K562 (cell line): Measurements from ENCODE around the gene MAPK13. TPM values are rescaled to one million over a fixed set of nuclear protein-coding genes. Genes with fewer than 3 reads are reported as not detected.

Source experiments
- BRCA1 ChIP-seq, 2 experiments: fragments of 450-650 bp in 1 of 2; sonication (generic) in 1 of 2; formaldehyde crosslinking in 1 of 2; IDR thresholded peaks; 2 replicates each; pipeline versions ENCODE4 v1.5.0 to v1.6.1; 2017 to 2020; ENCODE audit warnings: mild to moderate bottlenecking in 1 of 2, missing genetic modification reagents in 1 of 2
- CHD1 ChIP-seq: fragments of 200-600 bp; sonication (generic); IDR thresholded peaks from one replicate; pipeline ENCODE4 v1.6.1; 2012; ENCODE audit warnings: mild to moderate bottlenecking, moderate library complexity, low read length, inconsistent platforms
- CREBBP ChIP-seq: IDR thresholded peaks from one replicate; pipeline ENCODE4 v1.6.1; 2012; ENCODE audit warnings: low read depth, mild to moderate bottlenecking, control low read depth, inconsistent platforms, low read length
- DDX20 ChIP-seq: fragments of 450-650 bp; IDR thresholded peaks from 2 replicates; pipeline ENCODE4 v1.6.1; 2016; ENCODE audit warnings: missing genetic modification characterization, low read depth, mild to moderate bottlenecking, missing compliant biosample characterization, moderate library complexity
- GATA2 ChIP-seq: sonication (generic); formaldehyde crosslinking; IDR thresholded peaks from 2 replicates; pipeline ENCODE4 v1.4.0; 2020; ENCODE audit warnings: mild to moderate bottlenecking, missing genetic modification reagents
- ILF3 ChIP-seq: fragments of 450-650 bp; IDR thresholded peaks from 2 replicates; pipeline ENCODE4 v1.6.1; 2018; ENCODE audit warnings: antibody characterized with exemption, mild to moderate bottlenecking, moderate library complexity, borderline replicate concordance
- MAX ChIP-seq: sonication (generic); formaldehyde crosslinking; IDR thresholded peaks from 2 replicates; pipeline ENCODE4 v1.9.0; 2022; ENCODE audit warnings: mild to moderate bottlenecking, missing genetic modification reagents
- NFIX ChIP-seq: fragments of 250-450 bp; sonication (Bioruptor Pico); IDR thresholded peaks from 2 replicates; pipeline ENCODE4 v1.4.0; 2020; ENCODE audit warnings: low read depth, mild to moderate bottlenecking, moderate library complexity
- NFXL1 ChIP-seq: fragments of 450-650 bp; formaldehyde crosslinking; IDR thresholded peaks from 2 replicates; pipeline ENCODE4 v1.4.0; 2021; ENCODE audit warnings: mild to moderate bottlenecking
- PPARD ChIP-seq: fragments of 250-450 bp; sonication (Bioruptor Pico); IDR thresholded peaks from 2 replicates; pipeline ENCODE4 v1.8.0; 2022; ENCODE audit warnings: inconsistent platforms, mild to moderate bottlenecking, moderate library complexity
- RCOR1 ChIP-seq, 2 experiments: IDR thresholded peaks; 2 replicates each; pipeline ENCODE4 v1.6.1; 2012; ENCODE audit warnings: low read depth in 2 of 2, low read length in 2 of 2, borderline replicate concordance in 1 of 2, improper control_type of control experiment in 1 of 2
- SNAPC5 ChIP-seq: fragments of 250-450 bp; sonication (Bioruptor Pico); IDR thresholded peaks from 2 replicates; pipeline ENCODE4 v1.8.0; 2021; ENCODE audit warnings: moderate library complexity, mild to moderate bottlenecking, inconsistent platforms
- ZNF280A ChIP-seq: fragments of 450-650 bp; IDR thresholded peaks from 2 replicates; pipeline ENCODE4 v1.6.1; 2018; ENCODE audit warnings: mild to moderate bottlenecking, low read depth; ENCODE audit not compliant: partially characterized antibody
- ZNF407 ChIP-seq: fragments of 450-650 bp; IDR thresholded peaks from 2 replicates; pipeline ENCODE4 v1.6.1; 2016; ENCODE audit warnings: low read depth
- ZZZ3 ChIP-seq: fragments of 450-650 bp; IDR thresholded peaks from 2 replicates; pipeline ENCODE4 v1.6.1; 2016; ENCODE audit warnings: antibody characterized with exemption, mild to moderate bottlenecking, moderate library complexity
- polyA plus RNA-seq, 8 experiments: library from polyadenylated mRNA; depleted of rRNA in 4 of 8; stranded (reverse) in 5 of 8; unstranded in 3 of 8; fragments of >200 nt; fragmentation: Nextera tagmentation in 2 of 8; fragmentation: Illumina TruSeq in 1 of 8; extraction: Ambion mirVana in 2 of 8; extraction: Trizol in 1 of 8; gene quantifications; 2 replicates each; pipeline versions ENCODE4 v1.2.1 to v1.2.3, GENCODE V29; 2011 to 2014; ENCODE audit warnings: inconsistent platforms in 1 of 8, missing spikeins in 1 of 8
- total RNA-seq, 7 experiments: library from RNA; depleted of rRNA in 6 of 7; stranded (reverse); fragments of >200 nt in 6 of 7; fragmentation: Illumina TruSeq in 2 of 7; extraction: Trizol in 2 of 7; gene quantifications; 2 replicates each; pipeline versions ENCODE4 v1.2.1 to v1.2.3, GENCODE V29; 2011 to 2021; ENCODE audit warnings: low replicate concordance in 1 of 7
- TF ChIP-seq, protein P1 (sequence below): sonication (generic); formaldehyde crosslinking; IDR thresholded peaks from 2 replicates; pipeline ENCODE4 v1.8.0; 2022; ENCODE audit warnings: mild to moderate bottlenecking, missing genetic modification reagents

The MAPK13 gene
- total and polyA plus RNA-seq, 9 of the 15 experiments (the other 6 are each of a cell fraction or from before 2014, with no cell fraction given), result 0.03 to 2.3 (median 0.48) TPM; not detected in 1

DNA sequence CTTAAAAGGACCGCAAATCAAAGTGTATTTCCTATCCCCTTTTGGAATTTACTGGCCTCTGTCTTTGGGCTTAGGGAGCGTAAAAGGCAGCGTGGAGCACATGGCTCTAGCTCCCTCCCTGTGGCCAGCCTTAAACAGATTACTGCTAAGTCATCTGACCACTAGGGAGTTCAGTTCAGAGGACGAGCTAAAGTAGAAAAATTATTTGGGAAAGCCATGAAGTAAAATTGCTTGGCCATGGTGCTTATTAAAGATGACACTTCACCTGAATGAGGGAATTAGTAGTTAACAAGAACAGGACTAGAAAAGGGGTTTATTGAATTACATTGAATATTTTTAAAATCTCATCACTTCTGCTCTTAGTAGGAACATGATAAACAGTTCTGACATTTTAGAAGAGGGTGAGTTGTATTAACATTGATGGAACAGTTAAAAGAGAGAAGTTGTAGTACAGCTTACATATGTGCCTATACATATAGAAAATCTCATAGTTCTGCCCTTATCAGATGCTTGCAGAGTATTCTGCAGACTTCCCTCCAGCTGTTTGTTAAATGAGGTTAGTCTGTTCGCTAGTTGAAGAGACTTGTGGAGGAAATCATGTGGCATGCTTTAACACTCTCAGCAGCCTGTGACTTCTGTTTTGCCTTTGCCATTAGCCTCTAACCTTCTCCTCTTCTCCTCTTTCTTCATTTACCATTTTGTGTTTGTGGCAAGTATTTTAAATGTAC lies 31.2 kb upstream of the MAPK13 start (continued):
- TF ChIP-seq ZZZ3, result no peak
- no peak for TF ChIP-seq BRCA1 (IDR thresholded peaks at IDR 0.05)
- TF ChIP-seq BRCA1 (CRISPR knock-in tag; IDR thresholded peaks at IDR 0.05), result no peak
- TF ChIP-seq RCOR1 (IDR thresholded peaks at IDR 0.05; ENCODE audit: borderline replicate concordance in 1 of 2, low read depth in 2 of 2, low read length in 2 of 2), result no peak
- no peak for TF ChIP-seq PPARD
- peak; percentile 31; the same call in 1 of the 2 replicates for TF ChIP-seq GATA2 (CRISPR knock-in tag)
- TF ChIP-seq, protein P1, sequence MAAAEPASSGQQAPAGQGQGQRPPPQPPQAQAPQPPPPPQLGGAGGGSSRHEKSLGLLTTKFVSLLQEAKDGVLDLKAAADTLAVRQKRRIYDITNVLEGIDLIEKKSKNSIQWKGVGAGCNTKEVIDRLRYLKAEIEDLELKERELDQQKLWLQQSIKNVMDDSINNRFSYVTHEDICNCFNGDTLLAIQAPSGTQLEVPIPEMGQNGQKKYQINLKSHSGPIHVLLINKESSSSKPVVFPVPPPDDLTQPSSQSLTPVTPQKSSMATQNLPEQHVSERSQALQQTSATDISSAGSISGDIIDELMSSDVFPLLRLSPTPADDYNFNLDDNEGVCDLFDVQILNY, result no peak
- TF ChIP-seq NFIX, result no peak
- no peak for TF ChIP-seq DDX20 (tag)
- peak; percentile 70; the same call in 1 of the 2 replicates for TF ChIP-seq ILF3
- TF ChIP-seq NFXL1, result no peak
- no peak for TF ChIP-seq SNAPC5 (CRISPR knock-in tag)
- no peak for TF ChIP-seq CHD1
- TF ChIP-seq ZNF280A, result no peak
- TF ChIP-seq MAX, result peak; percentile 91
- TF ChIP-seq CREBBP, result no peak
- no peak for TF ChIP-seq ZNF407
